GM13977 (cell line): Measurements from ENCODE around the gene SUCLG2.

Experiments
- DNase-seq: peaks from one replicate; pipeline ENCODE4 v3.0.0; 2012; ENCODE audit warnings: low spot score
- in situ Hi-C: fragments of 300-500 bp; cut with MboI; formaldehyde crosslinking; loops from one replicate; pipeline ENCODE4 v1.12.0; 2022; ENCODE audit warnings: low sequenced_read_pairs, low pct_unique_long_range_greater_than_20kb, mixed read lengths, inconsistent platforms; ENCODE audit not compliant: unreplicated experiment
- TF ChIP-seq, protein P1 (sequence below): IDR thresholded peaks from 2 replicates; pipeline ENCODE4 v1.5.1; 2012; ENCODE audit warnings: mild to moderate bottlenecking, control low read depth; ENCODE audit not compliant: insufficient read depth; ENCODE audit errors: extremely low read depth, missing control alignments

SUCLG2 gene

GRCh38 chr3:67461667-67462142, 192.7 kb downstream of the SUCLG2 start:
- TF ChIP-seq, protein P1, sequence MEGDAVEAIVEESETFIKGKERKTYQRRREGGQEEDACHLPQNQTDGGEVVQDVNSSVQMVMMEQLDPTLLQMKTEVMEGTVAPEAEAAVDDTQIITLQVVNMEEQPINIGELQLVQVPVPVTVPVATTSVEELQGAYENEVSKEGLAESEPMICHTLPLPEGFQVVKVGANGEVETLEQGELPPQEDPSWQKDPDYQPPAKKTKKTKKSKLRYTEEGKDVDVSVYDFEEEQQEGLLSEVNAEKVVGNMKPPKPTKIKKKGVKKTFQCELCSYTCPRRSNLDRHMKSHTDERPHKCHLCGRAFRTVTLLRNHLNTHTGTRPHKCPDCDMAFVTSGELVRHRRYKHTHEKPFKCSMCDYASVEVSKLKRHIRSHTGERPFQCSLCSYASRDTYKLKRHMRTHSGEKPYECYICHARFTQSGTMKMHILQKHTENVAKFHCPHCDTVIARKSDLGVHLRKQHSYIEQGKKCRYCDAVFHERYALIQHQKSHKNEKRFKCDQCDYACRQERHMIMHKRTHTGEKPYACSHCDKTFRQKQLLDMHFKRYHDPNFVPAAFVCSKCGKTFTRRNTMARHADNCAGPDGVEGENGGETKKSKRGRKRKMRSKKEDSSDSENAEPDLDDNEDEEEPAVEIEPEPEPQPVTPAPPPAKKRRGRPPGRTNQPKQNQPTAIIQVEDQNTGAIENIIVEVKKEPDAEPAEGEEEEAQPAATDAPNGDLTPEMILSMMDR: no peak
- no peak for DNase-seq
- in situ Hi-C loops: no loop called here

GRCh38 chr3:67460841-67461510, 193.4 kb downstream of the SUCLG2 start:
- TF ChIP-seq, protein P1: no peak
- in situ Hi-C loops: no loop called here
- DNase-seq: no peak

- in situ Hi-C loops: no loop called here
- DNase-seq: no peak
- TF ChIP-seq, protein P1: no peak
Observed at GRCh38 chr3:67459796-67460195, 194.6 kb downstream of the SUCLG2 start.

GRCh38 chr3:67458896-67459530, 195.4 kb downstream of the SUCLG2 start:
- TF ChIP-seq, protein P1: no peak
- no peak for DNase-seq
- in situ Hi-C loops: no loop called here

- in situ Hi-C loops: no loop called here
- DNase-seq: no peak
- TF ChIP-seq, protein P1: no peak
Observed at GRCh38 chr3:67458408-67458807, 196.0 kb downstream of the SUCLG2 start.

GRCh38 chr3:67453628-67454027, 200.8 kb downstream of the SUCLG2 start:
- no peak for DNase-seq
- in situ Hi-C loops: no loop called here
- TF ChIP-seq, protein P1: no peak
